NCI-H2171 (cell line): Measurements from ENCODE around the gene PACC1.
A peak's percentile ranks its signal among the peaks of the same experiment; 100 is the strongest.

Source experiments
- DNase-seq: peaks from one replicate; lab custom pipeline; 2025; lab: John Stamatoyannopoulos, UW

Gene PACC1

GRCh38 chr1:212414328-212415106 is at the start of gene PACC1:
Gene PACC1, minus strand, starts transcription at chr1:212414886. Its CDS starts 129 bp downstream, at chr1:212414757.
- DNase-seq: peak; percentile 74

GRCh38 chr1:212463565-212464285 is 49.0 kb upstream of the PACC1 start:
- DNase-seq: peak; percentile 80

- DNase-seq: no peak
Observed at GRCh38 chr1:212461916-212462660, 47.4 kb upstream of the PACC1 start.

GRCh38 chr1:212460376-212460775 is 45.7 kb upstream of the PACC1 start:
- no peak for DNase-seq

- no peak for DNase-seq
Observed at GRCh38 chr1:212459656-212460055, 45.0 kb upstream of the PACC1 start.

- DNase-seq: no peak
Observed at GRCh38 chr1:212458817-212459216, 44.1 kb upstream of the PACC1 start.

- DNase-seq: peak; percentile 37
Observed at GRCh38 chr1:212457740-212458338, 43.2 kb upstream of the PACC1 start.

GRCh38 chr1:212455803-212456528 is 41.3 kb upstream of the PACC1 start:
- peak; percentile 38 for DNase-seq

- no peak for DNase-seq
Observed at GRCh38 chr1:212455401-212455800, 40.7 kb upstream of the PACC1 start.

GRCh38 chr1:212454741-212455140 is 40.1 kb upstream of the PACC1 start:
- no peak for DNase-seq

GRCh38 chr1:212453156-212453857 is 38.6 kb upstream of the PACC1 start:
- DNase-seq: no peak

GRCh38 chr1:212452323-212453155 is 37.9 kb upstream of the PACC1 start:
- DNase-seq: no peak

GRCh38 chr1:212451416-212452322 is 37.0 kb upstream of the PACC1 start:
- DNase-seq: no peak

- DNase-seq: no peak
Observed at GRCh38 chr1:212450331-212450881, 35.7 kb upstream of the PACC1 start.

- DNase-seq: no peak
Observed at GRCh38 chr1:212447478-212447877, 32.8 kb upstream of the PACC1 start.

GRCh38 chr1:212446333-212446732 is 31.6 kb upstream of the PACC1 start:
- DNase-seq: no peak

- DNase-seq: no peak
Observed at GRCh38 chr1:212442408-212442807, 27.7 kb upstream of the PACC1 start.

- DNase-seq: no peak
Observed at GRCh38 chr1:212440419-212440818, 25.7 kb upstream of the PACC1 start.

- DNase-seq: no peak
Observed at GRCh38 chr1:212438831-212439237, 24.1 kb upstream of the PACC1 start.
